Vagina (tissue), 2 donors: Measurements from ENCODE around the gene DCK. TPM values are rescaled to one million over a fixed set of nuclear protein-coding genes. Genes with fewer than 3 reads are reported as not detected.
A peak's percentile ranks its signal among the peaks of the same experiment; 100 is the strongest.

Experiments
- DNase-seq, 2 donors: peaks; one replicate each; pipeline ENCODE4 v3.0.0-alpha.2; 2017; ENCODE audit errors: extremely low spot score in 2 of 2
- H3K27ac ChIP-seq: fragments of 200-600 bp; sonication (generic); one replicate; pipeline ENCODE4 v1.5.1; 2019
- H3K27me3 ChIP-seq: fragments of 200-600 bp; sonication (generic); one replicate; pipeline ENCODE4 v1.5.1; 2019
- H3K36me3 ChIP-seq, 2 donors: fragments of 200-600 bp; sonication (generic); one replicate each; pipeline ENCODE4 v1.5.1; 2017 to 2019
- H3K4me1 ChIP-seq: fragments of 200-600 bp; sonication (generic); one replicate; pipeline ENCODE4 v1.5.1; 2019
- H3K4me3 ChIP-seq, 2 donors: fragments of 200-600 bp; sonication (generic); 1 replicate in 1 of 2; 2 replicates in 1 of 2; pipeline ENCODE4 v1.5.1; 2016 to 2019
- H3K9me3 ChIP-seq: fragments of 200-600 bp; sonication (generic); one replicate; pipeline ENCODE4 v1.5.1; 2019
- CTCF ChIP-seq, 3 experiments: fragments of 450-650 bp in 2 of 3; fragments of 200-600 bp in 1 of 3; sonication (generic) in 1 of 3; IDR thresholded peaks; one replicate each; pipeline ENCODE4 v1.5.1; 2017 to 2019; ENCODE audit warnings: antibody characterized with exemption in 3 of 3, mild to moderate bottlenecking in 2 of 3, moderate library complexity in 2 of 3
- POLR2A ChIP-seq, 2 donors: fragments of 450-650 bp; IDR thresholded peaks; one replicate each; pipeline ENCODE4 v1.6.1; 2017; ENCODE audit warnings: antibody characterized with exemption in 2 of 2, mild to moderate bottlenecking in 2 of 2, moderate library complexity in 2 of 2
- POLR2AphosphoS5 ChIP-seq, 2 donors: sonication (generic); formaldehyde crosslinking; IDR thresholded peaks; one replicate each; pipeline ENCODE4 v1.9.0; 2017; ENCODE audit warnings: antibody characterized with exemption in 2 of 2, mild to moderate bottlenecking in 2 of 2, low read depth in 1 of 2; ENCODE audit not compliant: insufficient read depth in 1 of 2
- intact Hi-C: fragments of 100-400 bp; cut with DNase I; formaldehyde crosslinking; loops from one replicate; pipeline ENCODE4 v1.15.1; 2023
- total RNA-seq: library from RNA; depleted of rRNA; stranded (reverse); fragments of >200 nt; gene quantifications from one replicate; pipeline ENCODE4 v1.2.3, GENCODE V29; 2016

DCK gene
- total RNA-seq = 10.3 TPM

- H3K27me3 ChIP-seq = no peaks in the 10 kb centered on the region
- no peaks in the 10 kb centered on the region for H3K36me3 ChIP-seq
- TF ChIP-seq POLR2AphosphoS5 (IDR thresholded peaks at IDR 0.05; ENCODE audit: insufficient read depth in 1 of 2, low read depth in 1 of 2) = peak in 1 of 2 donors; percentile 81
- TF ChIP-seq CTCF (IDR thresholded peaks at IDR 0.05) = no peak
- peak in 1 of 2 donors; percentile 69 for TF ChIP-seq POLR2A (IDR thresholded peaks at IDR 0.05)
- DNase-seq = peak in 1 of 2 donors; percentile 91
- H3K9me3 ChIP-seq = no peaks in the 10 kb centered on the region
- H3K4me1 ChIP-seq = peaks cover 41% of the 10 kb centered on the region
- peak within 1 kb of the TSS; percentile 83 for H3K27ac ChIP-seq
- H3K4me3 ChIP-seq = peak within 1 kb of the TSS; percentile 76 to 81
- intact Hi-C loops = loop anchor here (10.0 kb wide), 1 partner anchor 159 kb away; the partner anchor contains the start of gene GRSF1
Observed at GRCh38 chr4:70993181-70994068, at the start of gene DCK. DCK (plus strand) TSS chr4:70993649; CDS start chr4:70993836, 187 bp downstream.

GRCh38 chr4:70945046-70945445, 48.4 kb upstream of the DCK start:
- intact Hi-C loops = no loop called here
- Histone ChIP-seq H3K27me3 (no peaks in the 10 kb centered on the region), H3K27ac (no peak overlapping the region), H3K4me3 (no peak overlapping the region), H3K4me1 (no peaks in the 10 kb centered on the region), H3K9me3 (no peaks in the 10 kb centered on the region), H3K36me3 (no peaks in the 10 kb centered on the region)
- DNase-seq = no peak
- no peak for TF ChIP-seq POLR2A (IDR thresholded peaks at IDR 0.05)
- TF ChIP-seq CTCF (IDR thresholded peaks at IDR 0.05) = no peak
- no peak for TF ChIP-seq POLR2AphosphoS5 (IDR thresholded peaks at IDR 0.05; ENCODE audit: insufficient read depth in 1 of 2, low read depth in 1 of 2)

GRCh38 chr4:70945452-70946055, 47.9 kb upstream of the DCK start:
- Histone ChIP-seq H3K9me3 (no peaks in the 10 kb centered on the region), H3K27ac (no peak overlapping the region), H3K4me3 (no peak overlapping the region), H3K4me1 (no peaks in the 10 kb centered on the region), H3K27me3 (no peaks in the 10 kb centered on the region), H3K36me3 (no peaks in the 10 kb centered on the region)
- intact Hi-C loops = no loop called here
- no peak for TF ChIP-seq CTCF (IDR thresholded peaks at IDR 0.05)
- no peak for TF ChIP-seq POLR2AphosphoS5 (IDR thresholded peaks at IDR 0.05; ENCODE audit: insufficient read depth in 1 of 2, low read depth in 1 of 2)
- no peak for TF ChIP-seq POLR2A (IDR thresholded peaks at IDR 0.05)
- DNase-seq = no peak

- no peak for DNase-seq
- H3K4me1 ChIP-seq = no peaks in the 10 kb centered on the region
- no peak overlapping the region for H3K27ac ChIP-seq
- no peaks in the 10 kb centered on the region for H3K9me3 ChIP-seq
- no peak for TF ChIP-seq POLR2A (IDR thresholded peaks at IDR 0.05)
- TF ChIP-seq CTCF (IDR thresholded peaks at IDR 0.05) = no peak
- no peak for TF ChIP-seq POLR2AphosphoS5 (IDR thresholded peaks at IDR 0.05; ENCODE audit: insufficient read depth in 1 of 2, low read depth in 1 of 2)
- no peaks in the 10 kb centered on the region for H3K27me3 ChIP-seq
- intact Hi-C loops = no loop called here
- no peaks in the 10 kb centered on the region for H3K36me3 ChIP-seq
- H3K4me3 ChIP-seq = no peak overlapping the region
Observed at GRCh38 chr4:70946939-70947338, 46.5 kb upstream of the DCK start.
